HEK293 (cell line): ENCODE measurements around the gene MGMT.

Source experiments
- BCL11B ChIP-seq: fragments of 450-650 bp; formaldehyde crosslinking; IDR thresholded peaks from 2 replicates; pipeline ENCODE4 v1.5.1; 2016; ENCODE audit warnings: low read depth, missing biosample characterization, missing genetic modification characterization
- GLIS2 ChIP-seq: fragments of 450-650 bp; formaldehyde crosslinking; IDR thresholded peaks from 2 replicates; pipeline ENCODE4 v1.5.1; 2016; ENCODE audit warnings: missing biosample characterization, missing genetic modification characterization
- HOXC10 ChIP-seq: sonication (generic); formaldehyde crosslinking; IDR thresholded peaks from 2 replicates; pipeline ENCODE4 v1.8.1; 2023; ENCODE audit warnings: mild to moderate bottlenecking, missing genetic modification reagents
- HOXD13 ChIP-seq: sonication (generic); formaldehyde crosslinking; IDR thresholded peaks from 2 replicates; pipeline ENCODE4 v1.8.0; 2022; ENCODE audit warnings: missing genetic modification reagents, borderline replicate concordance
- IKZF3 ChIP-seq: fragments of 450-650 bp; IDR thresholded peaks from 2 replicates; pipeline ENCODE4 v1.5.0; 2018; ENCODE audit warnings: missing biosample characterization, mild to moderate bottlenecking, missing genetic modification characterization, moderate library complexity
- PRDM4 ChIP-seq: fragments of 450-650 bp; formaldehyde crosslinking; IDR thresholded peaks from 2 replicates; pipeline ENCODE4 v1.5.1; 2017; ENCODE audit warnings: missing biosample characterization, missing genetic modification characterization
- PRDM6 ChIP-seq: fragments of 450-650 bp; formaldehyde crosslinking; IDR thresholded peaks from 2 replicates; pipeline ENCODE4 v1.5.1; 2017; ENCODE audit warnings: missing biosample characterization, missing genetic modification characterization
- RBAK ChIP-seq: fragments of 450-650 bp; formaldehyde crosslinking; IDR thresholded peaks from 2 replicates; pipeline ENCODE4 v1.5.1; 2016; ENCODE audit warnings: missing biosample characterization, missing genetic modification characterization
- REPIN1 ChIP-seq: fragments of 450-650 bp; formaldehyde crosslinking; IDR thresholded peaks from 2 replicates; pipeline ENCODE4 v1.5.1; 2017; ENCODE audit warnings: missing biosample characterization, missing genetic modification characterization, low read depth
- REST ChIP-seq: fragments of 450-650 bp; formaldehyde crosslinking; IDR thresholded peaks from 2 replicates; pipeline ENCODE4 v1.5.1; 2016; ENCODE audit warnings: missing biosample characterization, missing genetic modification characterization
- WT1 ChIP-seq: fragments of 450-650 bp; formaldehyde crosslinking; IDR thresholded peaks from 2 replicates; pipeline ENCODE4 v1.5.1; 2016; ENCODE audit warnings: missing biosample characterization, missing genetic modification characterization
- YY1 ChIP-seq: fragments of 450-650 bp; formaldehyde crosslinking; IDR thresholded peaks from 2 replicates; pipeline ENCODE4 v1.5.1; 2018; ENCODE audit warnings: missing biosample characterization, missing genetic modification characterization
- ZBTB21 ChIP-seq: fragments of 450-650 bp; formaldehyde crosslinking; IDR thresholded peaks from 2 replicates; pipeline ENCODE4 v1.5.1; 2017; ENCODE audit warnings: missing biosample characterization, missing genetic modification characterization
- ZFHX2 ChIP-seq: fragments of 450-650 bp; formaldehyde crosslinking; conservative IDR thresholded peaks from 2 replicates; pipeline ENCODE4 v1.5.1; 2016; ENCODE audit warnings: missing biosample characterization, missing genetic modification characterization
- ZNF10 ChIP-seq: fragments of 450-650 bp; formaldehyde crosslinking; IDR thresholded peaks from 2 replicates; pipeline ENCODE4 v1.5.1; 2017; ENCODE audit warnings: missing biosample characterization, missing genetic modification characterization
- ZNF140 ChIP-seq: fragments of 450-650 bp; formaldehyde crosslinking; IDR thresholded peaks from 2 replicates; pipeline ENCODE4 v1.5.1; 2016; ENCODE audit warnings: missing biosample characterization, missing genetic modification characterization
- ZNF214 ChIP-seq: fragments of 450-650 bp; formaldehyde crosslinking; IDR thresholded peaks from 2 replicates; pipeline ENCODE4 v1.5.1; 2017; ENCODE audit warnings: missing biosample characterization, mild to moderate bottlenecking, missing genetic modification characterization, borderline replicate concordance
- ZNF311 ChIP-seq: fragments of 450-650 bp; formaldehyde crosslinking; IDR thresholded peaks from 2 replicates; pipeline ENCODE4 v1.5.1; 2017; ENCODE audit warnings: missing biosample characterization, missing genetic modification characterization, borderline replicate concordance
- ZNF571 ChIP-seq: fragments of 450-650 bp; formaldehyde crosslinking; IDR thresholded peaks from 2 replicates; pipeline ENCODE4 v1.5.0; 2017; ENCODE audit warnings: missing biosample characterization, missing genetic modification characterization
- ZNF639 ChIP-seq: fragments of 450-650 bp; formaldehyde crosslinking; IDR thresholded peaks from 2 replicates; pipeline ENCODE4 v1.5.1; 2016; ENCODE audit warnings: missing biosample characterization, missing genetic modification characterization
- ZNF677 ChIP-seq: fragments of 450-650 bp; IDR thresholded peaks from 2 replicates; pipeline ENCODE4 v1.5.0; 2018; ENCODE audit warnings: missing biosample characterization, mild to moderate bottlenecking, missing genetic modification characterization, moderate library complexity
- ZNF701 ChIP-seq: fragments of 450-650 bp; formaldehyde crosslinking; IDR thresholded peaks from 2 replicates; pipeline ENCODE4 v1.5.1; 2016; ENCODE audit warnings: missing biosample characterization, missing genetic modification characterization
- ZNF747 ChIP-seq: fragments of 450-650 bp; formaldehyde crosslinking; IDR thresholded peaks from 2 replicates; pipeline ENCODE4 v1.5.1; 2016; ENCODE audit warnings: missing biosample characterization, missing genetic modification characterization
- ZNF776 ChIP-seq: fragments of 450-650 bp; formaldehyde crosslinking; IDR thresholded peaks from 2 replicates; pipeline ENCODE4 v1.5.0; 2017; ENCODE audit warnings: missing biosample characterization, missing genetic modification characterization, borderline replicate concordance
- ZXDB ChIP-seq: fragments of 450-650 bp; formaldehyde crosslinking; IDR thresholded peaks from 2 replicates; pipeline ENCODE4 v1.5.1; 2016; ENCODE audit warnings: missing biosample characterization, missing genetic modification characterization
- TF ChIP-seq, protein P1 (sequence below): fragments of 450-650 bp; formaldehyde crosslinking; IDR thresholded peaks from 2 replicates; pipeline ENCODE4 v1.5.1; 2016; ENCODE audit warnings: missing biosample characterization, missing genetic modification characterization
- TF ChIP-seq, protein P2 (sequence below): fragments of 450-650 bp; formaldehyde crosslinking; IDR thresholded peaks from 2 replicates; pipeline ENCODE4 v1.5.1; 2016; ENCODE audit warnings: missing biosample characterization, missing genetic modification characterization
- TF ChIP-seq, protein P3 (sequence below): fragments of 450-650 bp; formaldehyde crosslinking; IDR thresholded peaks from 2 replicates; pipeline ENCODE4 v1.5.1; 2016; ENCODE audit warnings: missing biosample characterization, missing genetic modification characterization

Gene MGMT

DNA sequence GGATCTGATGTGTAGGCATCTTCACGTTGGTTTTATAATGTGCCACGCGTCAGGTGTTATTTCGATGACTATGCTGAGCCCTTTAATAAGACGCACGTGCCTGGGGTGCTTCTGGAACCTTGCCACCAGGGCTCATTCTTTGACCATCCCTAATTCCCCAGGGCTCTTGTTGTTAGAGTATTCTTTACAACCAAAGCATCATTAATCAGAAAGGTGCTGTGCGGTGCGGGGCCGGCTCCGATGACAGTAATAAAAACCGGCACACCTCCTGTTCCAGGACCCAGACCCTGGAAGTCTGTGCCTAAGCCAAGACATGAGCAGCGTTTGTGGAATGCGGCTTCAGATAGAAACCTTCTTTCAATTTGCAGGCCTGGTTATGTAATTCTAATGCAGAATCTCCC lies 58.4 kb downstream of the MGMT start (continued):
- TF ChIP-seq REST (tag by site-specific recombination) (no peak), ZBTB21 (tag by site-specific recombination) (0 out of 2 replicates have a peak, but pooled peaks have one; percentile 27), GLIS2 (tag by site-specific recombination) (0 out of 2 replicates have a peak, but pooled peaks have one; percentile 12), PRDM4 (tag by site-specific recombination) (peak; percentile 83), ZNF10 (tag by site-specific recombination) (peak; percentile 77), ZNF571 (tag by site-specific recombination) (no peak), ZNF677 (tag by site-specific recombination) (no peak), ZNF140 (no peak), ZNF311 (tag by site-specific recombination) (no peak), WT1 (tag by site-specific recombination) (peak; percentile 97), HOXC10 (CRISPR knock-in tag) (no peak), ZNF214 (no peak), REPIN1 (no peak), ZNF639 (peak; percentile 92), IKZF3 (peak; percentile 78), HOXD13 (CRISPR knock-in tag) (no peak), ZXDB (tag by site-specific recombination) (peak; percentile 79), ZNF747 (tag by site-specific recombination) (no peak), ZNF701 (no peak), RBAK (tag by site-specific recombination) (no peak), PRDM6 (peak; percentile 71), YY1 (tag by site-specific recombination) (no peak), ZNF776 (no peak), ZFHX2 (no peak), BCL11B (tag by site-specific recombination) (no peak)
- TF ChIP-seq, protein P1, sequence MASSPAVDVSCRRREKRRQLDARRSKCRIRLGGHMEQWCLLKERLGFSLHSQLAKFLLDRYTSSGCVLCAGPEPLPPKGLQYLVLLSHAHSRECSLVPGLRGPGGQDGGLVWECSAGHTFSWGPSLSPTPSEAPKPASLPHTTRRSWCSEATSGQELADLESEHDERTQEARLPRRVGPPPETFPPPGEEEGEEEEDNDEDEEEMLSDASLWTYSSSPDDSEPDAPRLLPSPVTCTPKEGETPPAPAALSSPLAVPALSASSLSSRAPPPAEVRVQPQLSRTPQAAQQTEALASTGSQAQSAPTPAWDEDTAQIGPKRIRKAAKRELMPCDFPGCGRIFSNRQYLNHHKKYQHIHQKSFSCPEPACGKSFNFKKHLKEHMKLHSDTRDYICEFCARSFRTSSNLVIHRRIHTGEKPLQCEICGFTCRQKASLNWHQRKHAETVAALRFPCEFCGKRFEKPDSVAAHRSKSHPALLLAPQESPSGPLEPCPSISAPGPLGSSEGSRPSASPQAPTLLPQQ (tag by site-specific recombination): peak; percentile 46; the same call in 1 of the 2 replicates
- TF ChIP-seq, protein P2, sequence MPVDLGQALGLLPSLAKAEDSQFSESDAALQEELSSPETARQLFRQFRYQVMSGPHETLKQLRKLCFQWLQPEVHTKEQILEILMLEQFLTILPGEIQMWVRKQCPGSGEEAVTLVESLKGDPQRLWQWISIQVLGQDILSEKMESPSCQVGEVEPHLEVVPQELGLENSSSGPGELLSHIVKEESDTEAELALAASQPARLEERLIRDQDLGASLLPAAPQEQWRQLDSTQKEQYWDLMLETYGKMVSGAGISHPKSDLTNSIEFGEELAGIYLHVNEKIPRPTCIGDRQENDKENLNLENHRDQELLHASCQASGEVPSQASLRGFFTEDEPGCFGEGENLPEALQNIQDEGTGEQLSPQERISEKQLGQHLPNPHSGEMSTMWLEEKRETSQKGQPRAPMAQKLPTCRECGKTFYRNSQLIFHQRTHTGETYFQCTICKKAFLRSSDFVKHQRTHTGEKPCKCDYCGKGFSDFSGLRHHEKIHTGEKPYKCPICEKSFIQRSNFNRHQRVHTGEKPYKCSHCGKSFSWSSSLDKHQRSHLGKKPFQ (tag by site-specific recombination): peak; percentile 37; the same call in 1 of the 2 replicates
- TF ChIP-seq, protein P3, sequence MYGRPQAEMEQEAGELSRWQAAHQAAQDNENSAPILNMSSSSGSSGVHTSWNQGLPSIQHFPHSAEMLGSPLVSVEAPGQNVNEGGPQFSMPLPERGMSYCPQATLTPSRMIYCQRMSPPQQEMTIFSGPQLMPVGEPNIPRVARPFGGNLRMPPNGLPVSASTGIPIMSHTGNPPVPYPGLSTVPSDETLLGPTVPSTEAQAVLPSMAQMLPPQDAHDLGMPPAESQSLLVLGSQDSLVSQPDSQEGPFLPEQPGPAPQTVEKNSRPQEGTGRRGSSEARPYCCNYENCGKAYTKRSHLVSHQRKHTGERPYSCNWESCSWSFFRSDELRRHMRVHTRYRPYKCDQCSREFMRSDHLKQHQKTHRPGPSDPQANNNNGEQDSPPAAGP (tag by site-specific recombination): peak; percentile 99
